Glomerular visceral epithelial cell (primary cell): ENCODE data around the gene SLC34A1.
A peak's percentile ranks its signal among the peaks of the same experiment; 100 is the strongest.

ENCODE experiments used
- DNase-seq: peaks from one replicate; pipeline ENCODE4 v3.0.0-alpha.2; 2016; ENCODE audit errors: extremely low spot score

The SLC34A1 gene

GRCh38 chr5:177446200-177447065 is 62.2 kb downstream of the SLC34A1 start, which contains the start of gene PRR7:
Gene PRR7 (plus strand): TSS chr5:177446814. CDS start chr5:177455068, 8,254 bp downstream.
- DNase-seq: peak; percentile 81

GRCh38 chr5:177447066-177447610 is 62.9 kb downstream of the SLC34A1 start:
- DNase-seq: peak; percentile 60

GRCh38 chr5:177447611-177448243 is 63.5 kb downstream of the SLC34A1 start:
- peak; percentile 99 for DNase-seq
